Measurements from ENCODE around the gene C2orf74.
A peak's percentile ranks its signal among the peaks of the same experiment; 100 is the strongest.
"Not testable (repeated sequence)": the region's sequence is repeated elsewhere in the genome, so short reads cannot be mapped to it uniquely, and the experiment has no call there.

C2orf74 gene

DNA sequence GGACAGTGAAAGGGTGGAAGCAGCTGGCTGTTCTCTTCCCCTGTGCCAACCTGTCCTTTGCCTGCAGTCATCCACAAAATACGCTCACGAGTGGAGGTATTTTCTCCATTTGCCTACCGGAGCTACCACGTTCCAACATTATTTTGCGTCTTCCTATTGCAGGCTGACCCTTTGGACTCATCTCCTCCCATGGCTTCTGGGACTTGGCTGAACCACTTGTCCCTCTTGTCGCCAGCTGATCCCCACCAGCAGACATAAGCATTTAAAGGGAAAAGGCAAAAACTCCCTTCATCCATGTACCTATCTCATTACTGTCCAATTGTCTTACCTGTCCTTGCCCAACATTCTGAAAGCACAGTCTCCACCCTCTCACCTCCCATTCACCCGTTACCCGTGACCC lies 13.0 kb downstream of the C2orf74 start:
- DNase-seq, result no peak

DNA sequence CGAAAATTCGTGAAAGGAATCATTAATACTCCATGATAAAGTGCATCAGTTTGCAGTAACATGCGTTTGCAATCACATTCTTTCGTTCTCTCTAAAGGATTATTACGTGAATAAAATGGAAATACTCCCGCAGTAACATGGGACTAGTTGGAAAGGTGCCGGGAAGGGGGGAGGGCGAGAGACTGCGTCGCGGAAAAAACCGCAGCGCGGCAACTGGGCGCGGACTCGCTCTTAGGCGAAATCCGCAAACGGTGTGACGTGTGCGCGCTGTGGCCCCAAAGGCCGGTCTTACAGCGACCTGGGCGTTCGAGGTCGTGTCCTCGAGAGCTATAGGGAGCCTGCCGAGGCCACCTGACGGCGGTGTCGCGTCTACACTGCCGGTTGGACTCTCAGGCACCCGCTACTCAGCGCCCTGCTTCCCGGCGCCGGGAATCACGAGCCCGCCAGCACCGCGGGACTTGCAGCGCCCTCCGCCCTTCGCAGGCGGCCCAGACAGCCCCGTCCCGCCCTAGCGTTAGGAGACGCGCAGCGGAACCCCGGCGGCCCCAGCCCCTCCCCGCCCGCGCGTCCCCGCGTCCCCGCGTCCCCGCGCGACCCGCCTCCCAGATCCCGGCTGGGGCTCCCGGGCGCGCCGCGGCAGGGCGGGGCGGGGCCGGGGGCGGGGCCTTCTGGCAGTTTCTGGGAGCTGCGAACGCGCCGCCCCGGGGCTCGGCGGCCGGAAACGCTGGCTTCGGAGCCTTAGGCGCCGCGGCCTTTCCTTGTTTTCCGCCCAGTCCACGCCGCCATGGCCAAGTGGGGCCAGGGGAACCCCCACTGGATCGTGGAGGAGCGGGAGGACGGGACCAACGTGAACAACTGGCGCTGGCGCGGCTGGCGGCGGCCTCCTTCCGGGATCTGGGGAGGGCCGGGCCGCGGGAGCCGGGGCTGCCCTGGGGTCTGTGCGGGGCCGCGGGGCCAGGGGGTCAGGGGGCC lies 15.1 kb downstream of the C2orf74 start:
- peak; percentile 90 for DNase-seq

DNA sequence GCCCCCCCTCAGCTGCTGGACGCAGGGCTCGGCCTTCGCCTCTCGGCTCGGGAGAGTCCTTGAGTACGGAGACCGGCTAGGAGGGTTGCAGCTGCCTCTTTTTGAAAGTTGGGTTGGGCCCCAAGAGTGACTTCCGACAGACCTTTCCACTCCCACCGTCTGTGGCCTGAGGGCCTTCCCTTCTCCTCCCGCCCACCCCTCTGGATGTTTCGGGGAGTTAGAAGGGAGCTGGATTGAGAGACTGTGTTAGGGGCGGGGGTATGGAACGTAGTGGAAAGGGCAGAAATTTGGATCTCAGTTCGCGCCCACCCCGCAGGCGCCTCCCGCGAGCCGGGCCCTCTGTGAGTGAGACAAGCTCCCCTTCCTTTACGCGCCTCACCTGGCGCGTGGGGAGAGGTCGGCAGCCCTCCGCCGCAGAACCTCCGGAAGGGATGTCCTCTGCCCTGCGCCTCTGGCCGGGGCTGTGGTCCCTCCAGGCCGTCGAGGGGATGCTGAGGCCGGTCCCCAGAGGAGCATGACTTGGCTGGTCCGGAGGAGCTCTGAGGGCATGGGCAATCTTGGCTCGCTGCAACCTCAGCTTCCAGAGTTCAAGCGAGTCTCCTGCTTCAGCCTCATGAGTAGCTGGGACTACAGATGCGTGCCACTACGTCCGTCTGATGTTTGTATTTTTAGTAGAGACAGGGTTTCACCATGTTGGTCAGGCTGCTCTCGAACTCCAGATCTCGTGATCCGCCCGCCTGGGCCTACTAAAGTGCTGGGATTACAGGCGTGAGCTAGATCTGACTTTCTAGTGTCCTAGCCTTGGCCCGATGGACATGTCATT lies 15.9 kb downstream of the C2orf74 start:
- peak; percentile 19 for DNase-seq

DNA sequence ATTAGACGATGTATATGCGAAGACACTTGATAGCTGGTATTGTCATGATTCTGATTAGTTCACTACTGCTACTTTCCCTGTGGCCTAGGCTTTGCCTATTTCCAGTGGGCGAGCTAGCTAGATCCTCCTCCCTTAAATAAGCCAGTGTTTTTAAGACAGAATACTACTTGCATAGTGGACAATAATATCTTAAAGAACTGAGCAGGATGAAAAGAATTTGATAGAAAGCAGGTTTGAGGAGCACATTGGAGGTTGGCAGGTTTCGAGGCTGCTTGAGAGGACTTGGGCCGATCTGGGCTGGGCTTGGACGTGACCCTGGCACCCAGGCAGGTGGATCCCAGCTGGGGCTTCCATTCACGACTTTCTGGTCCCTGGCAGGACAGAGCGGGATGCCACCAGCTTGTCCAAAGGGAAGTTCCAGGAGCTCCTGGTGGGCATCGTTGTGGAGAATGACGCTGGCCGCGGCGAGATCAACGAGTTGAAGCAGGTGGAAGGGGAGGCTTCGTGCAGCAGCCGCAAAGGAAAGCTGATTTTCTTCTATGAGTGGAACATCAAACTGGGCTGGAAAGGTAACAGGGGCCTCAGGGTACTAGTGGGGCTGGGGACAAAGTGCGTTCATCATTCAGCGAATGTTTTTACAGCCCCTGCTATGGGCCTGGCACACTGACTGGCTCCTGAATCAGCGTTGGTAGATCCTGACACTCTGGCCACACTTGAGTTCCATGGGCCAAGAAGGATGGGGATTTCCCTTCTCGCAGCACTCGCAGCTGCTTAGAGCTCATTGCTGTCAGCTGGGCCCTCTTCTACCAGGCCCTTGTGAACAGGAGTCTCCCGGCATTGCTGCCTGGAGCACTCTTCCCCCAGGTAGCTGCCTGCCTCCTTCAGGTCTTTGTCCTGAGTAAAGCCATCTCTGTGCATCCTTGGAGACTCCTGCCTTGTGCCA lies 16.9 kb downstream of the C2orf74 start:
- DNase-seq, result no peak

DNA sequence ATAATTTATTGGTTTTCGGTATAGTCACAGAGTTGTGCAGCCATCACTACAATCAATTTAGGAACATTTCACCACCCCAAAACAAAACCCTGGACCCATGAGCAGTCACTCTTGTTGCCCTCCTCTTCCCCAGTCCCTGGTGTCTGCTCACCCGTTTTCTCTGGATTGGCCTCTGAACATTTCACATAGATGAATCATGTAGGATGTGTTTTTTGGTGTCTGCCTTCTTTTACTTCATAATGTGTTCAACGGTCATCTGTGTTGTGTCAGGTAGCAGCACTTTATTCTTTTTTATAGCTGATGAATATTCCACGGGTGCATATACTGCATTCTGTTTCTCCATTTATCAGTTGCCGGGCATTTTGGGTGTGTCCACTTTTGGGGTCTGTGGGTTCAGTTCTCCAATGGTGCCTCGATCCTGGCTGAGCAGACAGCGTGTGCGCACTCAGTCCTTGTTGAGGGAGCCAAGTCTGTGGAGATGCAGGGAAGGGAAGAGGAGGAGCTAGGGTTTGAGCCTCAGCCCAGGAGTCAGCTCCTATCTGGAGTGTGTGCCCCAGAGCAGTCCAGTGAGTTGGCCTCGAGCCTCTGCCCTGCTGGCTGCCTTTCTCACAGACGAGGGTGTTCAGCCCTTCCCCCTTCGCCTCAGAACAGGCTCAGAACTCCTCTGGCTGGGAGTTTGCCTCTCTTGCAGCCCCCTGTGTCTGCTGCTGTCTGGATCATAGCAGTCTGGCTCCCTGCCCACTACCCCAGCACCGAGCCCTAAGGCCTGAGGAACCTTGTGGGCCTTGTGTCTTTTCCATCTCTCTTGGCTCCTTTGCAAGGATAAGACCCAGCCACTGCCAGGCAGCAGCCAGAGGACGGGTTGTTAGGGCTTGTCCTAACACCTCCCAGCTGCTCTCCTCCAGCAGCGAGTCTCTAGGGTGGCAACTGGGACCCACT lies 18.0 kb downstream of the C2orf74 start:
- DNase-seq, result no peak

DNA sequence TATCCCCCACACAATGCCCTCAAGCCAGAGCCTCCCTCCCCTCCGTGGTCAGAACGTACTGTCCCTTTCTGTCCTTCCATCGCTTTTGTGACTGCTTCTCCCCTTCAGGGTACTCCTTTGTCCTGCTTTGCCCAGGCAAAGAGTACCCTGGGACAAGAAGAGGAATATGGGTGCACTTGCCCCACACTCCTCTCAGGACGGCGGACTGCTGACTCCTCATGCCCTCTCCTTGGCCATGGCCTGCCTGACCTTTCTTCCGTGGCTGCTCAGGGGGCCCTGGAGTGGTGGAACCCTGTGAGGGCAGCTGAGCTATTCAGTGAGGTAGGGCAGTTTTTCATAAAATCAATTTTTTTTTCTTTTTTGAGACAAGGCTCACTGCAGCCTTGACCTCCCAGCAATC lies 18.7 kb downstream of the C2orf74 start:
- no peak for DNase-seq

DNA sequence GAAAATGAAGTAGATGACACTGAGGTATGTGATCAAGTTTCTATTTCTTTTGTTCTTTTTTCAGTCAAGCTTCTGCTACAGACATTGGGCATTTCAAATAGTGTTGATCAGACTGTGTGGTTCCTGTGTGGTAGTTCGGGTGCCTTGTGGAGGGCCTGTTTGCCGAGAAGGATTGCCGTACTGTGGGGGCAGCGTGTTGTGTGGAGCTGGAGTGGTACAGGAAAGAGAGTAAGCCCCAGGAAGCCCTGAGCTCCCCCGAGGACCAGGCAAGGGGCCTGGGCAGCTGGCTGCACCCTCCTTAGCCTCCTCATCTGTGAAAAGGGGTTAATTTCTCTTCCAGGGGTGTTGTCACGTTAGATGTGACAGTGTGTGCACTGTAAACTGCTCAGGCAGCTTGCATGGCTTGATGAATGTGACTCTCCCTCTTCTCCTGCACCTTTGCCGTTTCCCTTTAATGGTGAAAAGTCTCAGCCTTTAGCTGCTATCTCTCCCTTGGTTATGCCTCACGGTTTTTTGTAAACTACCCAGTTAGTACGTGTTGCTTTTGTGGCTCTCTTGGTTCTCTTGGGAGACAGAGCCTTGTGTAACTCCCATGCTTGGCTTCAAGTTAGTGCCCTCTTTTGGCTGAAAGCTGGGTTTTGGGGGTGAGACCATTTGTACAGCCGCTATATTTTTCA lies 19.5 kb downstream of the C2orf74 start:
- no peak for DNase-seq

DNA sequence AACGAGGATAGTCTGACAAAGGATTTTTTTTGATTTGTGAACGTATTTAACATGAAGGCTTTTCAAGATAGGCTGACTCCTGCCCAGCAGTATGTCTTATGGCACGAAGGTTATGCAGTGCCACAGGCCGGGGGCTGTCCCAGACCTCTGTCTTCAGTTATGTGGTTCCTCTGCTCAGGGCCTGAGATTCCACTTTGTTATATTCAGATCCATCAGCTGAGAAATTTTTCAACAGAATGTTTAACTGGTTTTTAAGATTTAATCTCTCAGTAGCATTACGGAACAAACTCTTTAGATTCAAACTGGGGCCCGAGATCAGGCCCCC lies 20.0 kb downstream of the C2orf74 start:
- no peak for DNase-seq

DNA sequence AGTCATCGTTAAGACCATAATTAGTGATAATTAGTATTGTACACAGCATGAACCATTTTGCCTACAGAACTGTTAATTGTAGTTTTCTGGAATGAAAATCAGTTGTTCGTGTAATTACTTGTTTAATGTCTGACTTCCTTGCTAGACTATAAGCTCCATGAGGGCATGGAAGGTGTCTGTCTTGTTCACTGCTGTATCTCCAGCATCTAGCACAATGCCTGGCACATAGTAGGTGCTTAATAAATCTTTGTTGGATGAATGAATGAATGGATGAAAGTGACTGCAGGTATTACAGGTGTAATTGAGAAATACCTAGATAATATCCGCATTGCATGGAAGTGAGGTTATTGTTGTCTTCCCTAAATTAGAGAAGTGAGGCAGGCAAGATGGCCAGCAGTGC lies 21.8 kb downstream of the C2orf74 start:
- no peak for DNase-seq

DNA sequence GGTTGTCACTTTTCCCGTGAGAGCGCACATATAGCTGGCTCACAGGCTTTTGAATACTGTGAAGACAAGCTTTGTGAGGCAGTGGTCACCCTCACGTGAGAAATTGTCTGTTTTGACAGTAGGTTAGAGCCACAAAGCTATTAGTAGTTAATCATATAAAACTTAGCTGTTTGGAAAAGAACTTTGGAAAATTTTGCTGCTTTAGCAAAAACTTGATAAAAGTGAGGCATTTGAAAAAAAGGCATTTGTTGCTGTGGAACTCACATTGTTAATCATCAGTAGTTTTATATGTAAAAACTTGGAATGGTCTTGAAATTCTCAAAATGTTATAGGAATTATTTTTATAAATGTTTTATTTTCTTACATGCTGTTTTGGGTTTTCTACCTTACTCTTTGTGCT lies 22.3 kb downstream of the C2orf74 start:
- DNase-seq, result no peak

DNA sequence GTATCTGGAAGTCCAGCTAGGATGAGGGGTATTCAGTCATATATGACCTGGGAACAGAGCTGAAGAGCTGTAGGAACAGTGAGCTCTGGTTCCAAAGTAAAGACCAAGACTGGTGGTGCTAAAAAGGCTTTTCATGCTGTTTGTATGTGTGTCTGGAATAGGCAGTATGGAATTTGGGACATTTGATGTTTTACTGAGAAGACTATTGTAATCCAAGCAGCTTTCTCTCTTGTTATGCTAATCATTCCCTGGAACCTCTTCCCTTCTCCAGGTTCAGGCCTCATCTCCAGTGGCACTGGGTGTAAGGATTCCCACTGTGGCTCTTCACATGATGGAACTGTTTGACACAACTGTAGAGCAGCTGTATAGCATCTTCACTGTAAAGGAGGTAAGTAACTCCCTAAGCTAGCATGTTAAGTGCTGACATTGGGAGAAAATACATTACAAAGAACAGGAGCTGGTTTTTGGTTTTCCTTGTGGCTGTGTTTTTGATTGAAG lies 23.3 kb downstream of the C2orf74 start:
- no peak for DNase-seq

DNA sequence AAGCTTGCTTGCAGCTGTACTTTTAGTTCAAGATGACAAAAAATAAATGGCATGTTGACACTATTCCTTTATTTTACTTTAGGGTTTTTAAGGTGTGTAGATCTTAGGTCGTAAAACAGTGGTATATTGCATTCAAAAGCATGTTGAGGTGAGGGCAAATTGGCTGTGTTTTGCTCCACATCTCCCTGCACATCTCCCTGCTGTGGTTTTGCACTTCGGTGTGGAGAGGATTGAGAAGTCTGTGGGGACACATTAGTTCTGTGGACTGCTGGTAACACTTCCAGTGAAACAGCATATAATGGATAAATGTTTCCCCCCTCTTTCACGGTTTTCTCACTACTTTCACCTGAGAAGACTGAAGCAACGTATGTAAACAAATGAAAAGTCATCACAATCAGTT lies 25.1 kb downstream of the C2orf74 start:
- DNase-seq, result no peak

DNA sequence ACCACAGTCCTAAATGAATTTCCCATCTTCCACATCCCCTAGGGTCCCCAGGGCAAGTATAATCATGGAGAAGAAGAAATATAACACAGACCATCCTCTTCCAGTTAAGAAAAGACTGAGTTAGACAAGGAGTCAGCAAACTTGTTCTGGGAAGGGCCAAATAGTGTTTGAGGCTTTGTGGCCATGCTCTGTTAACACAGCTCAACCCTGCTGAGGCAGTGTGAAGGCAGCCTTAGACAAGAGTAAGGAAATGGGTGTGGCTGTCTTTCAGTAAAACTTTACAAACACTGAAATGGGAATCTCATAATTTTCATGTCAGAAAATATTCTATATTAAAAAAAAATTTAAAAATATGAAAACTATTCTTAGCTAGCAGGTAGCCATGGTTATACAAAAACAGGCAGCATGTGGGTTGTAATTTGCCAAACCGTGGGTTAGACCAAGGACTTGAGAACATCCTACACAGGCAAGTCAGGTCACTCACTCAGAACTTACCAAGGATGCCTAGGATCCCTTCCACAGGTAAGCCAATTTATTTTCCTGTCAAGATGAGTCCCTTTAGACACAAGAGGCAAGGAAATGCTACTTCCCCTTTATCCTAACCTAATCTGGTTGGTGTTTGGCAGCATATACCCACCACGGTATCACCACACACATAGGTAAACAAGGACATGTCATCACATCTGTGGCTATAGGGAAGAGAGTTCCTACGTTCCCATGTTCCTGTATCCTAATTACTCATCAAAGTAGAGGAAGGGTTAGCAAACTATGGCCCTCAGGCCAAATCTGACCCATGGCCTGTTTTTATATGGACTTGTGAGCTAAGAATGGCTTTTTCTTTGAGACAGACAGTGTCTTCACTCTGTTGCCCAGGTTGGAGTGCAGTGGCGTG lies 31.9 kb downstream of the C2orf74 start:
- DNase-seq, result no peak

DNA sequence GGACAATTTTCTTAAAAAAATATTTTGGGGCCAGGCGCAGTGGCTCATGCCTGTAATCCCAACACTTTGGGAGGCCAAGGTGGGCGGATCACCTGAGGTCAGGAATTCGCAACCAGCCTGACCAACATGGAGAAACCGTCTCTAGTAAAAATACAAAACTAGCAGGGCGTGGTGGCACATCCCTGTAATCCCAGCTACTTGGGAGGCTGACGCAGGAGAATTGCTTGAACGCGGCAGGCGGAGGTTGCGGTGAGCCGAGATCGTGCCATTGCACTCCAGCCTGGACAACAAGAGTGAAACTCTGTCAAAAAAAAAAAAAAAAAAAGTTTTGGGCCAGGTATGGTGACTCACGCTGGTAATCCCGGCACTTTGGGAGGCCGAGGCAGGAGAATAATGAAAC lies 32.7 kb downstream of the C2orf74 start:
- DNase-seq, result not testable (repeated sequence)

DNA sequence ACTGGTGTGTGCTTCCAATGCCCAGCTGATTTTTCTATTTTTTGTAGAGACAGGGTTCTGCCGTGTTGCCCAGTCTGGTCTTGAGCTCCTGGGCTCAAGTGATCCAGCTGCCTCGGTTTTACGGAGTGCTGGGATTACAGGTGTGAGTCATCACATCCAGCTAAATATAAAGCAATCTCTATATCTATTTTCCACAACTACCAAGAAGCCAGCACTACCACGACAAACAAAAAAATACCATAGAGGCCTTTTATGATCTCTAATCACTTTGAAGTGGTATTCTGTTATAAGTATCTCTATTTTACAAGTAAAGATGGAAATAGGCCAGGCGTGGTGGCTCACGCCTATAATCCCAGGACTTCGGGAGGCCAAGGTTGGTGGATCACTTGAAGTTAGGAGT lies 34.7 kb downstream of the C2orf74 start:
- DNase-seq, result no peak

DNA sequence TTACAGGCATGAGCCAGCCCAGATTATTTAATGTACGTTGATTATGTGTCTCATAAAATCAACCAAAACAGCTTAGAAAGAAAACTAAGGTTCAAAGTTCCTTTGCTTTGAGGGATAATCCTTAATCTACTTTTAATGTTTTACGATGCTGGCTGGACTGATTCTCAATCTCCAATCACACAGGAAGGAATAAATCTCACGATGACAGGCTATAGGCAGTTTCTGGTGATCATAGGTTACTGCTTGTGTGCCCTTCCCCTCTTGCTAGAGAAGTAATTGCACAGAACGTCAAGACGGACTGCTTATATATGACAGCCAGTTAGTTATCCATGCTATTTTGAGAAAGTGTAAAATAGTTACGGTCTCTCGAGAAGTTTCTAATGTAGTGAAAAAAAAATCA lies 43.1 kb downstream of the C2orf74 start:
- no peak for DNase-seq

DNA sequence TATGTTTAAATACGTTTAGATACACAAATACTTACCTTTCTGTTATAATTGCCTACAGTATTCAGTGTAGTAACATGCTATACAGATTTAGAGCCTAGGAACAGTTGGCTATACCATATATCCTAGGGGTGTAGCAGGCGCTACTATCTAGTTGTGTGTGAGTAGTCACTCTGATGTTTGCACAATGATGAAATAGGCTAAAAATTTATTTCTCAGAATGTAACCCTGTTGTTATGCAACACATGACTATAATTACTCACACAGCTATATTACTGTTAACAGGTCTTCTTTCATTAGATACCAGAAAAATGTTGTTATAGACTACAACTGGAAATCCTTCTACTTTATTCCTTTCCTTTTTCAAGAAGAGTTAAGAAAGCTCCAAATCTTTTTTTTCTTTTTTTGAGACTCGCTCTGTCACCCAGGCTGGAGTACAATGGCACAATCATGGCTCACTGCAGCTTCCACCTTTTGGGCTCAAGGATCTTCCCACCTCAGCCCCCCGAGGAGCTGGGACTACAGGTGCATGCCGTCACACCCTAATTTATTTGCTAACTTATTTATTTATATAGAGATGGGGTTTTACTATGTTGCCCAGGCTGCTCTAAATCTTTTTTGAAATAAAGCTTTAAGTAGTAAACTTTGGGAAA lies 48.5 kb downstream of the C2orf74 start:
- DNase-seq, result no peak

DNA sequence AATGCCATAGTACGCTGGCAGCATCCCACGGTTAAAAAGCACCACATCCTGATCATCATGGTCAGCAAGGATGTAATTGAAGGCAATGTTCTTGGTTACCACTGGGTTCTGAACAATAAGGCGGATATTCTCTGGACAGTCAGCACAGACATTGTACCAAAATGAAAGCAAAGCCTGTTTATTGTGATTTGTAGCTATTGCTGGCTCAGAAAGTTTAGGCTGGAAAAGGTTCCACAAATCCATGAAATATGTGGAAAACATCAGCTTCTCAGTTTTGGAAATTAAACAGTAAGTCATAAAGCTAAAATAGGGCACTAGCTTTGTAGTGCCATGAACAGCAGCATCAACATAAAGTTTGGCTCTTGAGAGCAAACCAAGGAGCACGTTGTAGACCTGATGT lies 52.2 kb downstream of the C2orf74 start:
- no peak for DNase-seq

Data from activated gamma-delta T cell (primary cell).